GM21381 (cell line): Measurements from ENCODE around the gene COBLL1.
A peak's percentile ranks its signal among the peaks of the same experiment; 100 is the strongest.

Experiments
- ATAC-seq: cut with Tn5 transposase; IDR thresholded peaks from one replicate; pipeline ENCODE4 v1.9.1; 2021; ENCODE audit warnings: mild to moderate bottlenecking, moderate library complexity; ENCODE audit not compliant: unreplicated experiment

The COBLL1 gene

GRCh38 chr2:164859251-164859818, 17.7 kb upstream of the COBLL1 start:
- ATAC-seq, result no peak

- ATAC-seq, result no peak
Measured at GRCh38 chr2:164852086-164852485, 10.5 kb upstream of the COBLL1 start.

GRCh38 chr2:164850235-164850634, 8.6 kb upstream of the COBLL1 start:
- ATAC-seq, result no peak

- no peak for ATAC-seq
Measured at GRCh38 chr2:164849506-164849905, 7.9 kb upstream of the COBLL1 start.

GRCh38 chr2:164847981-164848741, 6.5 kb upstream of the COBLL1 start:
- ATAC-seq, result no peak

GRCh38 chr2:164847291-164847690, 5.7 kb upstream of the COBLL1 start:
- no peak for ATAC-seq

- ATAC-seq, result no peak
Measured at GRCh38 chr2:164846276-164846675, 4.7 kb upstream of the COBLL1 start.

GRCh38 chr2:164843346-164843911, 1.8 kb upstream of the COBLL1 start:
- no peak for ATAC-seq

GRCh38 chr2:164842624-164842966, 972 bp upstream of the COBLL1 start:
- no peak for ATAC-seq

- peak; percentile 63 for ATAC-seq
Measured at GRCh38 chr2:164840930-164841718, 499 bp downstream of the COBLL1 start.

GRCh38 chr2:164840458-164840929, 1.1 kb downstream of the COBLL1 start:
- no peak for ATAC-seq

- no peak for ATAC-seq
Measured at GRCh38 chr2:164839914-164840457, 1.6 kb downstream of the COBLL1 start.

GRCh38 chr2:164837807-164838206, 3.8 kb downstream of the COBLL1 start:
- no peak for ATAC-seq

GRCh38 chr2:164836907-164837306, 4.7 kb downstream of the COBLL1 start:
- no peak for ATAC-seq

- no peak for ATAC-seq
Measured at GRCh38 chr2:164835302-164835701, 6.3 kb downstream of the COBLL1 start.

- no peak for ATAC-seq
Measured at GRCh38 chr2:164831887-164832286, 9.7 kb downstream of the COBLL1 start.

- no peak for ATAC-seq
Measured at GRCh38 chr2:164831180-164831579, 10.4 kb downstream of the COBLL1 start.

GRCh38 chr2:164826293-164827243, 15.1 kb downstream of the COBLL1 start:
- ATAC-seq, result no peak

- ATAC-seq, result no peak
Measured at GRCh38 chr2:164824872-164825271, 16.8 kb downstream of the COBLL1 start.

GRCh38 chr2:164823126-164823525, 18.5 kb downstream of the COBLL1 start:
- ATAC-seq, result no peak
